C4-2B (cell line): Measurements from ENCODE around the gene H1-8.

Experiments used
- H3K27ac ChIP-seq: fragments of 450-650 bp; 2 replicates; pipeline ENCODE4 v1.5.1; 2017
- ZFX ChIP-seq: fragments of 450-650 bp; IDR thresholded peaks from 2 replicates; pipeline ENCODE4 v1.6.1; 2017
- TF ChIP-seq, protein P1 (sequence below): fragments of 450-650 bp; conservative IDR thresholded peaks from 2 replicates; pipeline ENCODE4 v1.5.1; 2017; ENCODE audit warnings: mild to moderate bottlenecking

H1-8 gene

DNA sequence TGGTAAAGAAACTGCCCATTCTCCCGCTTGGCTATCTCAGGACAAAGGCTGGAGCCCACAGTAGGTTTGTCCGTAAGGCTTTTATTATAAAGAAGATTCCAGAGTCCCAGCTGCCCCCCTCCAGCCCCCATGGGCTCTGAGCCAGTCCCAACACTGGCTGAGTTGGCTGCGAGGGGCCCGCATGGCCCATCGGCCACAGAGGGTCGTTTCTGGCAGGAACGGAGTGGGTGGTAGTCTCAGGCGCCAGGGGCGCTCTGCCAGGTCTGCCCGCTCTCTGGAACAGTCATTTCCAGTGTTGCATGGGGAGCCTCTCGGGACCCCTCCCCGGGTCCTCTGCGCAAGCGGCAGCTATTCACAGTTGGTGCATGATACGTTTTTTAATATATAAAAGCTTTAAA is 12.2 kb downstream of the H1-8 start:
- no peak overlapping the region for H3K27ac ChIP-seq
- TF ChIP-seq ZFX: no peak
- TF ChIP-seq, protein P1, sequence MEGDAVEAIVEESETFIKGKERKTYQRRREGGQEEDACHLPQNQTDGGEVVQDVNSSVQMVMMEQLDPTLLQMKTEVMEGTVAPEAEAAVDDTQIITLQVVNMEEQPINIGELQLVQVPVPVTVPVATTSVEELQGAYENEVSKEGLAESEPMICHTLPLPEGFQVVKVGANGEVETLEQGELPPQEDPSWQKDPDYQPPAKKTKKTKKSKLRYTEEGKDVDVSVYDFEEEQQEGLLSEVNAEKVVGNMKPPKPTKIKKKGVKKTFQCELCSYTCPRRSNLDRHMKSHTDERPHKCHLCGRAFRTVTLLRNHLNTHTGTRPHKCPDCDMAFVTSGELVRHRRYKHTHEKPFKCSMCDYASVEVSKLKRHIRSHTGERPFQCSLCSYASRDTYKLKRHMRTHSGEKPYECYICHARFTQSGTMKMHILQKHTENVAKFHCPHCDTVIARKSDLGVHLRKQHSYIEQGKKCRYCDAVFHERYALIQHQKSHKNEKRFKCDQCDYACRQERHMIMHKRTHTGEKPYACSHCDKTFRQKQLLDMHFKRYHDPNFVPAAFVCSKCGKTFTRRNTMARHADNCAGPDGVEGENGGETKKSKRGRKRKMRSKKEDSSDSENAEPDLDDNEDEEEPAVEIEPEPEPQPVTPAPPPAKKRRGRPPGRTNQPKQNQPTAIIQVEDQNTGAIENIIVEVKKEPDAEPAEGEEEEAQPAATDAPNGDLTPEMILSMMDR: no peak

DNA sequence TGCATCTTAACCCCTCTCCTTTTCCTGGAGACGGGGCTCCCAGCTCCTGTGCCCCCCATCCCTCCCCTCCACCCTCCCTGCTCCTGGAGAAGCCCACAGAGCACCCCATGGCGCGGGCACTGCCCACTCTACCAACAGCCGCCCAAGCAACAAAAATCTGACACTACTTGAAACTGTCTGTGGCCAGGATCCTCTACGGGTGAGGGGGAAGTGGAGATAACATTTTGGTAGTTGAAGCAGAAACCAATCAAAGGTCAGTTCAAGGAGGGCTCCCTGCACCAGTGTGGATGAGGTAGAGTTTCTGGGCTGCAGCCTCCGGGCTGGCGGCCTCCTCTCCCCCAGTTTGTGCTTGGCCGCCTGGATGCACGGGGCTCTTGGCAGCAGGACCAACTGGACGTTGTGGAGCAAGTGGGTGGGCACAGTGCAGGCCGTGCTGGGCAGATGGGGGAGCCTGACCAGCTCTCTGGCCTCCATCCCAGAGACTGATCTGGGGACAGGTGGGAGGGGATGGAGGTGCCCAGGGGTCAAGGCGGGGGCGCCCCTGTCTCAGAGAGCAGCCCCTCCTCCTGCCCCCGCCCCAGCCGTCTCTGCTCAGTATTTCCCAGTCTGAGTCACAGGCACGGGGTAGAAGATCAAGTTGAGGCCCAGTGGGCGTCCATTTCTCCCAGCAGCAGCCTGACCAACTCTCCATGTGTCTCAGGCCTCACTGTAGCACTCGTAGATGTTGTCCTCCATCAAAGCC is 12.8 kb downstream of the H1-8 start:
- TF ChIP-seq ZFX: no peak
- TF ChIP-seq, protein P1: no peak
- no peak overlapping the region for H3K27ac ChIP-seq

GRCh38 chr3:129556358-129556695 is 13.4 kb downstream of the H1-8 start:
- TF ChIP-seq, protein P1: no peak
- no peak for TF ChIP-seq ZFX
- H3K27ac ChIP-seq: no peak overlapping the region

- H3K27ac ChIP-seq: no peak overlapping the region
- TF ChIP-seq ZFX: no peak
- TF ChIP-seq, protein P1: no peak
Observed at GRCh38 chr3:129556890-129557547, 14.0 kb downstream of the H1-8 start.

DNA sequence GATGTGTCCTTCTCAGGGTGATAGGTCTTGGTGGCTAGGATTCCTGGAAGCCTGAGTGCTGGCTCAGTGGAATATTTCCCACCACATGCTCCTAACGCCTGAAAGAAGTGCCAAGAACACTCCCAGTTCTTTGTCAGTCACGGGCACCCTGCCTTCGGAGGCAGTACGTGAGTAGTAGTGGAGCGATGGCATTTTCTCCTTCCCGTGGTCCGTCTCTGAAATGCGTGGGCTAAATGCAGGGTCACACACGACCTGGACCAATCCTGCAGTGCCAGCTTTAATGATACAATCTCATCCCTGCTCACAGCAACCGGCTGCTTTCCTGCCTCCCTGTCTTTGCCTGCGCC is 14.5 kb downstream of the H1-8 start:
- H3K27ac ChIP-seq: no peak overlapping the region
- no peak for TF ChIP-seq ZFX
- TF ChIP-seq, protein P1: no peak

DNA sequence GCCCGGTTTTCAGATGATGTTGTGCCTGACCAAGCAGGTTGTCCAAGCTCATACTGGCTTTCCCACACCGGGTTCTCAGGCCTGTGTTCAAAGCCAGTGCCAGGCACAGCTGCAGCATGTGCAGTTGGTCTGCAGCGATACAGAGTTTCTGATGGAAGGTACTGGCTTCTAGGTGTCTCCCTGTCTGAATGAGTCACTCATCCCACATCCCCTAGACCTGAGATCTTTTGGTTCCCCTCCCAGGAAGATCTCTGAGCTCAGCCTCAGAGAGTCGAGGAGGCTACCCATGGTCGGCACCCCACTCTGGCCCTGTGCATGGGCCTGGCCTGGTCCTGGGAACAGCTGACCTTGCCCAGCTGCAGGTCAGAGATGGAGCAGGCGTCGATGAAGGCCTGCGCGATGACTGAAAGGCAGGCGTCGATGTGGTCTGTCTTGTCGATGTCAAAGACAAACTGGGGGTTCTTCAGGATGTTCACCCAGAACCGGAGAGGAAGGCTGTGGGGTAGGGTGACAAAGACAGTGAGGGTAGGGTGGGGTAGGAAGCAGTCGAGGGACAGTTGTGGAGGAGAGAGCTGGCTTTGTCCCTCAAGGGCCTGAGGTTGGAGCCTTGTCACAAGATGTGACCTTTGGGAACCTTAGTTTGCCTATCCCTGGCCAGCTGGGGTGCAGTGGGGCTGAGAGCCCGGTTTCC is 15.3 kb downstream of the H1-8 start:
- no peak overlapping the region for H3K27ac ChIP-seq
- no peak for TF ChIP-seq ZFX
- TF ChIP-seq, protein P1: no peak

- H3K27ac ChIP-seq: no peak overlapping the region
- TF ChIP-seq ZFX: no peak
- TF ChIP-seq, protein P1: no peak
Observed at GRCh38 chr3:129558772-129559564, 16.0 kb downstream of the H1-8 start.
